LNCAP (cell line): ENCODE measurements around the gene ALPI.

ENCODE experiments used
- CTCF ChIP-seq: fragments of 450-650 bp; IDR thresholded peaks from 2 replicates; pipeline ENCODE4 v1.5.1; 2017; ENCODE audit warnings: mild to moderate bottlenecking

ALPI gene

GRCh38 chr2:232490221-232491138, 34.5 kb downstream of the ALPI start:
- no peak for TF ChIP-seq CTCF

GRCh38 chr2:232491139-232491780, 35.3 kb downstream of the ALPI start:
- no peak for TF ChIP-seq CTCF

GRCh38 chr2:232492236-232492848, 36.4 kb downstream of the ALPI start:
- TF ChIP-seq CTCF: no peak

- no peak for TF ChIP-seq CTCF
These were observed 37.2 kb downstream of the ALPI start for GRCh38 chr2:232492963-232493700.

- no peak for TF ChIP-seq CTCF
These were observed 37.9 kb downstream of the ALPI start for GRCh38 chr2:232493701-232494474.

- TF ChIP-seq CTCF: no peak
These were observed 38.6 kb downstream of the ALPI start for GRCh38 chr2:232494542-232494941.
